Upper lobe of right lung (tissue), 1 donor: ENCODE measurements around the gene C19orf12. TPM values are rescaled to one million over a fixed set of nuclear protein-coding genes. Genes with fewer than 3 reads are reported as not detected.

ENCODE experiments used
- ATAC-seq: fragments of 200-7000 bp; cut with Tn5 transposase; one replicate; pipeline ENCODE4 v1.9.1; 2020; ENCODE audit warnings: mild to moderate bottlenecking, moderate library complexity
- DNase-seq: peaks from one replicate; pipeline ENCODE4 v3.0.0-alpha.2; 2020
- H3K27ac ChIP-seq: fragments of 200-600 bp; one replicate; pipeline ENCODE4 v1.8.0; 2022
- H3K27me3 ChIP-seq: fragments of 200-600 bp; one replicate; pipeline ENCODE4 v1.8.0; 2022; ENCODE audit warnings: mild to moderate bottlenecking
- H3K36me3 ChIP-seq: fragments of 200-600 bp; one replicate; pipeline ENCODE4 v1.8.0; 2022
- H3K4me1 ChIP-seq: fragments of 200-600 bp; one replicate; pipeline ENCODE4 v1.8.0; 2022
- H3K4me3 ChIP-seq: fragments of 200-600 bp; one replicate; pipeline ENCODE4 v1.8.0; 2022; ENCODE audit warnings: mild to moderate bottlenecking
- H3K9me3 ChIP-seq: fragments of 200-600 bp; one replicate; pipeline ENCODE4 v1.8.0; 2022
- intact Hi-C: fragments of 100-400 bp; cut with DNase I; formaldehyde crosslinking; loops from one replicate; pipeline ENCODE4 v1.11.0; 2022
- total RNA-seq: library from RNA; stranded (reverse); fragmentation: NEBNext Ultra II Directional; extraction: Animal tissue kit (Norgen Biotek cat#: 25700); gene quantifications from one replicate; pipeline ENCODE4 v1.2.1, GENCODE V29; 2021
- TF ChIP-seq, protein P1 (sequence below): fragments of 200-600 bp; IDR thresholded peaks from one replicate; pipeline ENCODE4 v1.8.0; 2022; ENCODE audit warnings: antibody characterized with exemption
- donor health status: DM: no; HTN: yes; CAD: no; lungs with severe emphysema.

C19orf12 gene
- total RNA-seq, 1 donor from 2014 or later: 22.1 TPM

- Histone ChIP-seq H3K27me3 (no peaks in the 10 kb centered on the region), H3K4me3 (no peak overlapping the region), H3K4me1 (peaks cover 69% of the 10 kb centered on the region), H3K36me3 (peaks cover 35% of the 10 kb centered on the region), H3K27ac (peak overlapping the region; percentile 68), H3K9me3 (no peaks in the 10 kb centered on the region)
- TF ChIP-seq, protein P1, sequence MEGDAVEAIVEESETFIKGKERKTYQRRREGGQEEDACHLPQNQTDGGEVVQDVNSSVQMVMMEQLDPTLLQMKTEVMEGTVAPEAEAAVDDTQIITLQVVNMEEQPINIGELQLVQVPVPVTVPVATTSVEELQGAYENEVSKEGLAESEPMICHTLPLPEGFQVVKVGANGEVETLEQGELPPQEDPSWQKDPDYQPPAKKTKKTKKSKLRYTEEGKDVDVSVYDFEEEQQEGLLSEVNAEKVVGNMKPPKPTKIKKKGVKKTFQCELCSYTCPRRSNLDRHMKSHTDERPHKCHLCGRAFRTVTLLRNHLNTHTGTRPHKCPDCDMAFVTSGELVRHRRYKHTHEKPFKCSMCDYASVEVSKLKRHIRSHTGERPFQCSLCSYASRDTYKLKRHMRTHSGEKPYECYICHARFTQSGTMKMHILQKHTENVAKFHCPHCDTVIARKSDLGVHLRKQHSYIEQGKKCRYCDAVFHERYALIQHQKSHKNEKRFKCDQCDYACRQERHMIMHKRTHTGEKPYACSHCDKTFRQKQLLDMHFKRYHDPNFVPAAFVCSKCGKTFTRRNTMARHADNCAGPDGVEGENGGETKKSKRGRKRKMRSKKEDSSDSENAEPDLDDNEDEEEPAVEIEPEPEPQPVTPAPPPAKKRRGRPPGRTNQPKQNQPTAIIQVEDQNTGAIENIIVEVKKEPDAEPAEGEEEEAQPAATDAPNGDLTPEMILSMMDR: no peak
- DNase-seq (peak; percentile 73), ATAC-seq (peak; percentile 52)
- intact Hi-C loops: no loop called here
Observed at GRCh38 chr19:29676586-29676985, 38.5 kb downstream of the C19orf12 start.

- Histone ChIP-seq H3K27ac (peak overlapping the region; percentile 68), H3K27me3 (no peaks in the 10 kb centered on the region), H3K36me3 (peaks cover 35% of the 10 kb centered on the region), H3K4me1 (peaks cover 69% of the 10 kb centered on the region), H3K4me3 (no peak overlapping the region), H3K9me3 (no peaks in the 10 kb centered on the region)
- DNase-seq (peak; percentile 46), ATAC-seq (no peak)
- intact Hi-C loops: no loop called here
- TF ChIP-seq, protein P1: no peak
Observed at GRCh38 chr19:29675650-29676186, 39.3 kb downstream of the C19orf12 start.

DNA sequence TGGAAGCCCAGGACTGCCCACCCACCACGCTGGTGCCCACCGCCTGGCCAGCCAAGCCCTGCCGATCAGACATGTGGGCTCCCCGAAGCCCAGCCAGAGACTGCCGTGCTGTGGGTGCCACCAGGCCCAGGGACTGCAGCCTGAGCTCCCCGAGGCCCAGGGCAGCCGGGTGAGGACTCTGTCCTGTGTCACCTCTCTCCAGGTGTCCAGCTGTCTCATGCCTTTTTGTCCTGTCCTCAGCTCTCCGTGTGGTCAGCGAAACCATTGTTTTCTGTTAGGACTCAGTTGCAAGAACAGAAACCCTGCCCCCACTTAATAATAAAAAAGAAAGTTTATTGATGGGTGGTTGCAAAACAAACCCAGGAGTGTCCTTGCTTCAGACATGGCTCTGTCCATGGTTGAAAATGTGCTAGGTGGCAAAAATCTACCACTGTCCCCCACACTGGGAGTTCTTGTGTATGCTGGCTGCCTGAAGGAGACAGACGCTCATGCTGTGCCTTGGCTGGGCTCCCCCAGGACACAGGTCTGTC, 39.9 kb downstream of the C19orf12 start:
- peaks cover 35% of the 10 kb centered on the region for H3K36me3 ChIP-seq
- peaks cover 66% of the 10 kb centered on the region for H3K4me1 ChIP-seq
- peak overlapping the region; percentile 9 for H3K27ac ChIP-seq
- H3K27me3 ChIP-seq: no peaks in the 10 kb centered on the region
- H3K4me3 ChIP-seq: no peak overlapping the region
- intact Hi-C loops: no loop called here
- ATAC-seq (no peak), DNase-seq (peak; percentile 59)
- TF ChIP-seq, protein P1: no peak
- H3K9me3 ChIP-seq: no peaks in the 10 kb centered on the region

- TF ChIP-seq, protein P1: no peak
- ATAC-seq (no peak), DNase-seq (peak; percentile 60)
- H3K4me3 ChIP-seq: no peak overlapping the region
- intact Hi-C loops: no loop called here
- H3K4me1 ChIP-seq: peaks cover 60% of the 10 kb centered on the region
- H3K27me3 ChIP-seq: no peaks in the 10 kb centered on the region
- no peak overlapping the region for H3K27ac ChIP-seq
- H3K36me3 ChIP-seq: peaks cover 35% of the 10 kb centered on the region
- H3K9me3 ChIP-seq: no peaks in the 10 kb centered on the region
Observed at GRCh38 chr19:29674374-29675119, 40.5 kb downstream of the C19orf12 start.

- Histone ChIP-seq H3K4me1 (peaks cover 60% of the 10 kb centered on the region), H3K9me3 (no peaks in the 10 kb centered on the region), H3K4me3 (no peak overlapping the region), H3K36me3 (peaks cover 39% of the 10 kb centered on the region), H3K27ac (no peak overlapping the region), H3K27me3 (no peaks in the 10 kb centered on the region)
- TF ChIP-seq, protein P1: no peak
- intact Hi-C loops: no loop called here
- DNase-seq: peak; percentile 62
- no peak for ATAC-seq
Observed at GRCh38 chr19:29673451-29674371, 41.4 kb downstream of the C19orf12 start.
